Activated T-cell treated with anti-CD3 and anti-CD28 coated beads, Interleukin-2, amount 50 U/mL, for 72 hours (primary cell): ENCODE data around the gene ZNF318. TPM values are rescaled to one million over a fixed set of nuclear protein-coding genes. Genes with fewer than 3 reads are reported as not detected.
"Not testable (repeated sequence)": the region's sequence is repeated elsewhere in the genome, so short reads cannot be mapped to it uniquely, and the experiment has no call there.

Experiments used
- ATAC-seq, 2 donors: fragments of 150-1000 bp; cut with Tn5 transposase; replicated peaks in 1 of 2; 2 replicates each; pipeline ENCODE4 v1.10.0; 2021; ENCODE audit warnings: moderate library complexity in 2 of 2, mild to moderate bottlenecking in 1 of 2
- DNase-seq, 2 donors: peaks; one replicate each; pipeline ENCODE4 v3.0.0; 2021 to 2022; ENCODE audit warnings: mixed read lengths in 1 of 2
- H3K27ac Mint-ChIP-seq: one replicate; pipeline ENCODE4 v1.8.0; 2022; ENCODE audit warnings: mild to moderate bottlenecking, moderate library complexity, mixed read lengths
- H3K27me3 Mint-ChIP-seq: one replicate; pipeline ENCODE4 v1.8.0; 2022; ENCODE audit warnings: low read depth, mixed read lengths
- H3K36me3 Mint-ChIP-seq, 2 donors: one replicate each; pipeline ENCODE4 v1.8.0; 2022; ENCODE audit warnings: mixed read lengths in 2 of 2, mild to moderate bottlenecking in 1 of 2; ENCODE audit not compliant: insufficient read depth in 2 of 2
- H3K4me1 Mint-ChIP-seq: one replicate; pipeline ENCODE4 v1.8.0; 2022; ENCODE audit warnings: low read depth, mixed read lengths
- H3K4me3 Mint-ChIP-seq, 2 donors: one replicate each; pipeline ENCODE4 v1.8.0; 2022; ENCODE audit warnings: mild to moderate bottlenecking in 2 of 2, mixed read lengths in 2 of 2, moderate library complexity in 2 of 2
- H3K9me3 Mint-ChIP-seq, 2 donors: one replicate each; pipeline ENCODE4 v1.8.0; 2022; ENCODE audit warnings: mixed read lengths in 2 of 2
- total RNA-seq, 2 donors: library from RNA; stranded (reverse); gene quantifications; one replicate each; pipeline ENCODE4 v1.2.3, GENCODE V29; 2022

The ZNF318 gene
- total RNA-seq, 2 donors from 2014 or later: 14.4 to 14.5 TPM

DNA sequence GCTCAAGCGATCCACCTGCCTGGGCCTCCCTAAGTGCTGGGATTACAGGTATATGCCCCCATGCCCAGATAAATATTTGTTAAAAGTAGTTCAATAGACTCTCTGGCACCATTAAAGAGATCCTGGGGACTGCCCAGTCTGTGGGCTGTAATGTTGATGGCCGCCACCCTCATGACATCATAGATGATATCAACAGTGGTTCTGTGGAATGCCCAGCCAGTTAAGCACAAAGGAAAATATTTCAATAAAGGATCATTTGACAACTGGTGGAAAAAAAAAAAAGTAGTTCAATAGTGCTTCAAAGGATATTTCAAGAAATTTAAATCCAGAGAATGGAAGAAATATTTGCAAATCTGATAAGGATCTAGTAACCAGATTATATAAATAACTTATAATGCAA, 59.3 kb downstream of the ZNF318 start:
- Mint-ChIP-seq H3K27me3 (peaks cover 8% of the 10 kb centered on the region), H3K36me3 (no peaks in the 10 kb centered on the region), H3K4me1 (peaks cover 13% of the 10 kb centered on the region), H3K4me3 (no peak overlapping the region), H3K9me3 (no peaks in the 10 kb centered on the region), H3K27ac (no peak overlapping the region)
- DNase-seq (no peak), ATAC-seq (no peak)

- H3K27me3 Mint-ChIP-seq: peaks cover 8% of the 10 kb centered on the region
- no peak overlapping the region for H3K27ac Mint-ChIP-seq
- no peak for ATAC-seq
- peak overlapping the region; percentile 84 to 87 for H3K4me3 Mint-ChIP-seq
- no peaks in the 10 kb centered on the region for H3K9me3 Mint-ChIP-seq
- DNase-seq: no peak
- peaks cover 13% of the 10 kb centered on the region for H3K4me1 Mint-ChIP-seq
- H3K36me3 Mint-ChIP-seq: no peaks in the 10 kb centered on the region
Observed at GRCh38 chr6:43308990-43309477, 60.4 kb downstream of the ZNF318 start.

DNA sequence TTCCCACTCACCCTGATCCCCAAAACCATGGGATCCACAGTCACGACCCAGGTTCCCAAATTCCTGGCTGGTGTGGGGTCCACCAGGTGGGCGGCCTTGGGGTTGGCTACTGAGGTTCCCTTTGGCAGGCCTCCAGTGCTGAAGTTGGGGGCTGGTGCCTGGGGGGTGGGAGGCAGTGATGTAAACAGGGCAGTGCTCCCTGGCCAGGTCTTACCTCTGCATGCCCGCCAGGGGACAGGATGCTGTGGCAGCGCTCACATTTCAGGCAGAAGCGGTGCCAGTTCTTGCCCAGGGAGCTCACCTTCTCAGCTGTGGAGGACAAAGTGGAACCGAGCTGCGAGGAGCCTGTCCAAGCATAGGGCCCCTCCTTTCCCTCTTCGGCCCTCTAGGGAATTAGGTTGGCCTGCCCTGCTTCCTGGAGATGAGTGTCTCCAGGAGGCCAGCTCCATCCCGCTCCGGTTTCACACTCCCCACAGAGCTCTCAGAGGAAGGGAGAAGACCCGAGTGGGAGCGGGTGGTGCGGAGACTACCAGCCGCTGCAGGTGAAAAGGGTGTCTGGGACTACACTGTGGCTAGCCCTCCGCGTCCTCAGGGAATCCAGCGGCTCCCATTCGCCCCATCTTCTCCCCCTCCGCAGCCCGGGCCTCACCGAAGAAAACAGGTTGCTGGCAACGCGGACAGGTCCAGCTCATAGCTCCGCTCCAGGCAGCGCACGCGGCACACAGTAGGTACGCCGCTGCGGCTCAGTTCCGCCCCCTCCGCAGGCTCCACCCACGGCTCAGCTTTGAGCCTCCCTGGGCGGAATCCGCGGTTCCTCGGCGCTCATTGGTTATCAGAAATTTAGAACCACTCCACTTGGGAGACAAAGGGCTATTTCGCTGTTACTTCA, 61.1 kb downstream of the ZNF318 start, which contains the start of gene CRIP3:
CRIP3 (minus strand) TSS at position 726 of the 889 bp plus-strand sequence; CDS start at position 692, 34 bp downstream.
- Mint-ChIP-seq H3K4me3 (peak within 1 kb of the TSS; percentile 84 to 87), H3K4me1 (peaks cover 13% of the 10 kb centered on the region), H3K9me3 (no peaks in the 10 kb centered on the region), H3K36me3 (no peaks in the 10 kb centered on the region), H3K27ac (no peak within 1 kb of the TSS), H3K27me3 (peaks cover 8% of the 10 kb centered on the region)
- peak; percentile 90 to 94 for ATAC-seq
- DNase-seq: peak; percentile 54 to 66

- no peak for ATAC-seq
- no peaks in the 10 kb centered on the region for H3K36me3 Mint-ChIP-seq
- H3K4me3 Mint-ChIP-seq: peak overlapping the region; percentile 23 to 87
- peaks cover 8% of the 10 kb centered on the region for H3K27me3 Mint-ChIP-seq
- no peak for DNase-seq
- H3K9me3 Mint-ChIP-seq: no peaks in the 10 kb centered on the region
- peaks cover 13% of the 10 kb centered on the region for H3K4me1 Mint-ChIP-seq
- H3K27ac Mint-ChIP-seq: no peak overlapping the region
Observed at GRCh38 chr6:43307451-43308100, 61.9 kb downstream of the ZNF318 start.

- Mint-ChIP-seq H3K4me3 (no peak overlapping the region), H3K27me3 (peaks cover 8% of the 10 kb centered on the region), H3K4me1 (peaks cover 13% of the 10 kb centered on the region), H3K36me3 (no peaks in the 10 kb centered on the region), H3K27ac (no peak overlapping the region), H3K9me3 (no peaks in the 10 kb centered on the region)
- DNase-seq: no peak
- no peak for ATAC-seq
Observed at GRCh38 chr6:43306086-43306485, 63.4 kb downstream of the ZNF318 start.

GRCh38 chr6:43304882-43305281, 64.6 kb downstream of the ZNF318 start:
- no peaks in the 10 kb centered on the region for H3K9me3 Mint-ChIP-seq
- ATAC-seq (no peak), DNase-seq (no peak)
- peaks cover 13% of the 10 kb centered on the region for H3K4me1 Mint-ChIP-seq
- H3K27ac Mint-ChIP-seq: no peak overlapping the region
- no peaks in the 10 kb centered on the region for H3K36me3 Mint-ChIP-seq
- H3K27me3 Mint-ChIP-seq: no peaks in the 10 kb centered on the region
- H3K4me3 Mint-ChIP-seq: no peak overlapping the region

DNA sequence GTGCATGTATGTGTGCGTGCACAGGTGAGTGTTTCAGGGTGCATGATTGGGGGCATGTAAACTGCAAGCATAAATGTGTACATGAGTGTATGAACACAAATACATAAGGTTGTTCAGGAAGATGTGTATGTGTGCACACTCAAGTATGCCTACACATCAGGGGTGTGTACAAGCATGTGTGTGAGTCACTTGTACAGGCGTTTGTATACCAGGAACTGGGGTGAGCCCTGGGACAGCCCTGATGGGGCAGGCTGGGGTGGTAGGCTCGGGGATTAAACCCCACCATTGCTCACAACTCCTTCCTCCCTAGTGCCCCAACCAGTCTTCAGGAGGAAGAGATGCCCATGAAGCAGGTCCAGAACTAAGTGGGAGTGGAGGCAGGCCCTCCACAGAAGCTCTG, 65.1 kb downstream of the ZNF318 start:
- Mint-ChIP-seq H3K4me3 (no peak overlapping the region), H3K36me3 (no peaks in the 10 kb centered on the region), H3K4me1 (peaks cover 12% of the 10 kb centered on the region), H3K27me3 (no peaks in the 10 kb centered on the region), H3K9me3 (no peaks in the 10 kb centered on the region), H3K27ac (no peak overlapping the region)
- no peak for ATAC-seq
- DNase-seq: no peak

- Mint-ChIP-seq H3K27me3 (peaks cover 2% of the 10 kb centered on the region), H3K27ac (no peak overlapping the region), H3K4me3 (no peak overlapping the region), H3K4me1 (peaks cover 7% of the 10 kb centered on the region), H3K36me3 (no peaks in the 10 kb centered on the region), H3K9me3 (no peaks in the 10 kb centered on the region)
- ATAC-seq (no peak), DNase-seq (no peak)
Observed at GRCh38 chr6:43303751-43304331, 65.6 kb downstream of the ZNF318 start.

DNA sequence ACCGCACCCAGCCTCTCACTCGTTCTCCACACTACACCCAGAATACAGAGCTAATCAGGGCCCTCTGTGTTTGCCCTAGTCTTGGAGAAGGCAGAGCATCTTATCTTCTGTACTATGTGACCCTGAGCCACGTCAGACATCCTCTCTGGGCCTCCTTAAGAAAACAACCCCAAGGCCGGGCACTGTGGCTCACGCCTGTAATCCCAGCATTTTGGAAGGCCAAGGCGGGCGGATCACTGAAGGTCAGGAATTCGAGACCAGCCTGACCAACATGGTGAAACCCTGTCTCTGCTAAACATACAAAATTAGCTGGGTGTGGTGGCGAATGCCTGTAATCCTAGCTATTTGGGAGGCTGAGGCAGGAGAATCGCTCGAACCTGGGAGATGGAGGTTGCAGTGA, 66.4 kb downstream of the ZNF318 start:
- H3K4me3 Mint-ChIP-seq, ATAC-seq, DNase-seq, H3K27ac Mint-ChIP-seq, H3K9me3 Mint-ChIP-seq, H3K27me3 Mint-ChIP-seq, H3K4me1 Mint-ChIP-seq, H3K36me3 Mint-ChIP-seq: not testable (repeated sequence)

GRCh38 chr6:43302126-43302525, 67.3 kb downstream of the ZNF318 start:
- H3K27me3 Mint-ChIP-seq: peaks cover 6% of the 10 kb centered on the region
- H3K27ac Mint-ChIP-seq: no peak overlapping the region
- DNase-seq: no peak
- no peak for ATAC-seq
- H3K4me1 Mint-ChIP-seq: no peaks in the 10 kb centered on the region
- no peak overlapping the region for H3K4me3 Mint-ChIP-seq
- no peaks in the 10 kb centered on the region for H3K36me3 Mint-ChIP-seq
- H3K9me3 Mint-ChIP-seq: no peaks in the 10 kb centered on the region

DNA sequence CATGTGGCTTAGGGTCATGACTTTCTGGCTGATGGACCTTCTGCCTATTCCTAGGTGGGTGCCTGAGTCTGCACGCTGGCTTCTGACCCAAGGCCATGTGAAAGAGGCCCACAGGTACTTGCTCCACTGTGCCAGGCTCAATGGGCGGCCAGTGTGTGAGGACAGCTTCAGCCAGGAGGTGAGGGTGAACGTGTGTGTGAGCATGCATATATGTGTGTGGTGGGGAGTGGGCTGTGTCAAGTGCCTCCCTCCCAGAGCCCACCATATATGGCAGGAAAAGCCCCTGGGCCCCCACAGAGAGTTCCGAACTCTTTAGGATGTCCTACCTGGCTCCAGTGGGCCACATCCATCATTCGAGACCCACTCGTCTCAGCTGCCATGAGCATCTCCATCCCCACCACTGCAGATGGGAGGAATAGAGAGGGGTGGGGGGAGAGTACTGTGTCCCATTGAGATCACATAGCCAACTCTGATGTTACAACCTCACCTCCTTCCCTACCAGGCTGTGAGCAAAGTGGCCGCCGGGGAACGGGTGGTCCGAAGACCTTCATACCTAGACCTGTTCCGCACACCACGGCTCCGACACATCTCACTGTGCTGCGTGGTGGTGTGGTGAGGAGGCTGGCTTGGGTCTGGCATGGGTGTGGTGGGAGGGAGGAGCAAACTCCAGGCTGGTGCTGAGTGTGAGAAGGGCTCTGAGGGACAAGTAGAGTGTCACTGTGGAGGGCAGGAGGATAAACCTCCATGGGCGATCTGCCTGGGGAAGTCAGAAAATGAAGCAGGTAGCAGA, 68.2 kb downstream of the ZNF318 start:
- Mint-ChIP-seq H3K27me3 (peaks cover 6% of the 10 kb centered on the region), H3K36me3 (no peaks in the 10 kb centered on the region), H3K4me3 (no peak overlapping the region), H3K4me1 (no peaks in the 10 kb centered on the region), H3K27ac (no peak overlapping the region), H3K9me3 (no peaks in the 10 kb centered on the region)
- ATAC-seq (no peak), DNase-seq (no peak)

DNA sequence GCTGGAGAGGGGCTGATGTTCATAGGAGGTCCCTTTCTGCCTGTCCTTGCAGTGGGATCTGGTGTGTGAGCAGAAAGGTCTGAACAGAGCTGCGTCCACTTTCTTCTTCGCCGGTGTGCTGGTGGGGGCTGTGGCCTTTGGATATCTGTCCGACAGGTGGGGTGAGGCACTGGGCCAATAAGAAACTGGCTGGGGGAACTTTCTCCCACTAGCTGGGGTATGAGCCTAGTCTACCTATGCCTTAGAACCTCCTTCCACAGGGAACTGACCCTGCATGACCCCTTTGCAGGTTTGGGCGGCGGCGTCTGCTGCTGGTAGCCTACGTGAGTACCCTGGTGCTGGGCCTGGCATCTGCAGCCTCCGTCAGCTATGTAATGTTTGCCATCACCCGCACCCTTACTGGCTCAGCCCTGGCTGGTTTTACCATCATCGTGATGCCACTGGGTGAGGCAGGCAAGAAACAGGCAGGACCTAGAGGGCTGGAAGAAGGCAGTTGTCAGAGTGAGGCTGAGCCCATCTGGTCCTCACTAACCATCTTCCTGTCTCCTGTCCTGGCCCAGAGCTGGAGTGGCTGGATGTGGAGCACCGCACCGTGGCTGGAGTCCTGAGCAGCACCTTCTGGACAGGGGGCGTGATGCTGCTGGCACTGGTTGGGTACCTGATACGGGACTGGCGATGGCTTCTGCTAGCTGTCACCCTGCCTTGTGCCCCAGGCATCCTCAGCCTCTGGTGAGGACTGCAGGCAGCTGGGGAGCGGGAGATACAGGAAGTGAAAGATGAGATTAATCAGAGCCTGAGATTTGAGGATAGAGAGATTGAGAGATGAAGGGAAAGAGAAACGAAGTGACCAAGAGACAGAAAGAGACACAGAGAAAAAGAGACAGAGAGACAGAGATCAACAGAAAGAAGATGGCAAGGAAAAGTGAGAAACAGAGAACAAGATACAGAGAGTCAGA, 69.8 kb downstream of the ZNF318 start:
- no peak overlapping the region for H3K27ac Mint-ChIP-seq

More for the DNA sequence above, 69.8 kb downstream of the ZNF318 start:
- no peaks in the 10 kb centered on the region for H3K4me1 Mint-ChIP-seq
- no peaks in the 10 kb centered on the region for H3K36me3 Mint-ChIP-seq
- H3K9me3 Mint-ChIP-seq: no peaks in the 10 kb centered on the region
- no peak overlapping the region for H3K4me3 Mint-ChIP-seq
- ATAC-seq: no peak
- H3K27me3 Mint-ChIP-seq: peaks cover 6% of the 10 kb centered on the region
- no peak for DNase-seq
